Heart right ventricle (tissue), 16 donors: Measurements from ENCODE around the gene GTF2H1. TPM values are rescaled to one million over a fixed set of nuclear protein-coding genes. Genes with fewer than 3 reads are reported as not detected.

Source experiments
- ATAC-seq, 8 donors: fragments of 200-7000 bp; cut with Tn5 transposase; one replicate each; pipeline ENCODE4 v1.9.1; 2020; ENCODE audit warnings: mild to moderate bottlenecking in 8 of 8, moderate library complexity in 8 of 8, moderate number of reproducible peaks in 1 of 8
- DNase-seq, 2 donors: peaks; one replicate each; pipeline ENCODE4 v3.0.0-alpha.2; 2020
- H3K27ac ChIP-seq, 10 donors: fragments of 200-600 bp; sonication (generic) in 2 of 10; one replicate each; pipeline versions ENCODE4 v1.5.0 to v1.8.0; 2020 to 2022; ENCODE audit warnings: mild to moderate bottlenecking in 3 of 10
- H3K27me3 ChIP-seq, 7 donors: fragments of 200-600 bp; one replicate each; pipeline ENCODE4 v1.8.0; 2021 to 2022; ENCODE audit warnings: mild to moderate bottlenecking in 2 of 7
- H3K36me3 ChIP-seq, 9 donors: fragments of 200-600 bp; sonication (generic) in 1 of 9; one replicate each; pipeline versions ENCODE4 v1.5.0 to v1.8.0; 2020 to 2022; ENCODE audit warnings: mild to moderate bottlenecking in 2 of 9
- H3K4me1 ChIP-seq, 9 donors: fragments of 200-600 bp; sonication (generic) in 1 of 9; one replicate each; pipeline versions ENCODE4 v1.5.0 to v1.8.0; 2020 to 2022; ENCODE audit warnings: mild to moderate bottlenecking in 4 of 9
- H3K4me3 ChIP-seq, 10 donors: fragments of 200-600 bp; sonication (generic) in 2 of 10; one replicate each; pipeline versions ENCODE4 v1.5.0 to v1.8.0; 2020 to 2022; ENCODE audit warnings: mild to moderate bottlenecking in 7 of 10, moderate library complexity in 2 of 10
- H3K9me3 ChIP-seq, 11 donors: fragments of 200-600 bp in 10 of 11; sonication (generic) in 2 of 11; one replicate each; pipeline versions ENCODE4 v1.5.0 to v1.8.0; 2013 to 2022; ENCODE audit warnings: mild to moderate bottlenecking in 2 of 11, control low read depth in 1 of 11, moderate library complexity in 1 of 11
- CTCF ChIP-seq, 9 donors: fragments of 200-600 bp; sonication (generic) in 2 of 9; IDR thresholded peaks; one replicate each; pipeline versions ENCODE4 v1.5.0 to v1.8.0; 2021 to 2022; ENCODE audit warnings: antibody characterized with exemption in 9 of 9, mild to moderate bottlenecking in 5 of 9, moderate library complexity in 1 of 9
- WGBS, 2 donors: extraction: QIAGEN DNeasy Blood & Tissue Kit; methylation state at CpG; one replicate each; pipeline ENCODE4 v1.1.7; 2013; ENCODE audit warnings: inconsistent platforms in 1 of 2; 5-methylcytosine and 5-hydroxymethylcytosine counted together
- intact Hi-C, 10 donors: fragments of 100-400 bp; cut with DNase I; formaldehyde crosslinking; loops; one replicate each; pipeline versions ENCODE4 v1.11.1 to v1.14.2; 2022
- polyA plus RNA-seq, 2 donors: library from polyadenylated mRNA; stranded (reverse); fragments of 200-250 nt; gene quantifications; one replicate each; pipeline ENCODE4 v1.2.3, GENCODE V29; 2013
- total RNA-seq, 10 donors: library from RNA; stranded (reverse); fragmentation: NEBNext Ultra II Directional in 3 of 10; extraction: Animal tissue kit (Norgen Biotek cat#: 25700) in 3 of 10; gene quantifications; one replicate each; pipeline versions ENCODE4 v1.2.1 to v1.2.4, GENCODE V29; 2021 to 2023
- donor health status: Arrhythmogenic right ventricular cardiomyopathy.
- donor health status: ischemic (EF 13 %, LVEDD 7.1; RV severe dilation, severe dysfunction).
- donor health status: healthy with polysubstance abuse.
- donor health status: DM: no; HTN: yes; CAD: no.
- donor health status: DM: no; HTN: no; CAD: no.
- donor health status: ischemic (EF 25% LVEDD 6.9; RV normal size, moderate dysfunction).
- donor health status: ischemic (EF 25% LVEDD 5.7; RV mildly dilated, moderate dysfunction).
- donor health status: healthy.
- donor health status: DM: yes; HTN: yes; CAD: no.
- donor health status: Ischemic cardiomyopathy.
- donor health status: ischemic (EF 35%, LVEDD 5.7; RV mildly dilated, moderate dysfunction).
- donor health status: nonischemic (EF 11% LVEDD 7.7; RV severe dilation, severe dysfunction).
- donor health status: DM: yes; HTN: yes; CAD: no.
- donor health status: PGD.
- donor health status: ischemic (EF 29% LVEDD 5.4; RV normal size, mild dysfunction).
- donor health status: nonischemic (EF 23%, LVEDD 6.1; RV moderate dilation, normal function).

Gene GTF2H1
- total and polyA plus RNA-seq, 12 donors: 14.9 to 27.9 (median 24.3) TPM

GRCh38 chr11:18394275-18394927 lies 72.0 kb downstream of the GTF2H1 start, which contains the start of gene LDHA:
LDHA (plus strand) TSS chr11:18394563; CDS start chr11:18396843, 2,280 bp downstream.
- Histone ChIP-seq H3K4me3 (peak within 1 kb of the TSS; percentile 64 to 99 (median 91)), H3K9me3 (no peaks in the 10 kb centered on the region), H3K36me3 (peaks cover 0 to 31% (median 13%) of the 10 kb centered on the region in 9 donors), H3K4me1 (peaks cover 4 to 51% (median 14%) of the 10 kb centered on the region in 9 donors), H3K27me3 (no peaks in the 10 kb centered on the region), H3K27ac (peak within 1 kb of the TSS; percentile 88 to 100 (median 98))
- 0 to 1% methylated on average over 60 of the region's 60 CpGs for WGBS, 2 donors
- ATAC-seq (peak; percentile 87 to 94 (median 91)), DNase-seq (peak; percentile 98 to 99)
- no peak for TF ChIP-seq CTCF (IDR thresholded peaks at IDR 0.05)
- intact Hi-C loops: loop anchor here in 6 of 10 donors (1.0 to 10.0 kb wide), 4 partner anchors 10 to 130 kb away; partner anchors contain the start of genes GTF2H1 (in 5 of the 6), HPS5 (in 5 of the 6) and TSG101 (in 3 of the 6)

GRCh38 chr11:18394928-18395734 lies 72.8 kb downstream of the GTF2H1 start:
- intact Hi-C loops: loop anchor here in 8 of 10 donors (1.0 to 10.0 kb wide), 7 partner anchors 11 to 398 kb away; partner anchors contain the start of genes GTF2H1 (in 7 of the 8), HPS5 (in 7 of the 8) and TSG101 (in 3 of the 8)
- Histone ChIP-seq H3K36me3 (peaks cover 0 to 39% (median 18%) of the 10 kb centered on the region in 9 donors), H3K27ac (peak overlapping the region; percentile 88 to 100 (median 98)), H3K4me3 (peak overlapping the region; percentile 64 to 99 (median 91)), H3K4me1 (peaks cover 4 to 52% (median 14%) of the 10 kb centered on the region in 9 donors), H3K9me3 (no peaks in the 10 kb centered on the region), H3K27me3 (no peaks in the 10 kb centered on the region)
- DNase-seq: peak in 1 of 2 donors; percentile 21
- peak in 7 of 8 donors; percentile 0 to 20 (median 4) for ATAC-seq
- TF ChIP-seq CTCF (IDR thresholded peaks at IDR 0.05): no peak
- 0 to 1% methylated on average over 36 of the region's 36 CpGs for WGBS, 2 donors

- peak; percentile 97 to 99 for DNase-seq
- WGBS, 2 donors: 0 to 1% methylated on average over 46 of the region's 46 CpGs
- peaks cover 4 to 52% (median 14%) of the 10 kb centered on the region in 9 donors for H3K4me1 ChIP-seq
- H3K27me3 ChIP-seq: no peaks in the 10 kb centered on the region
- intact Hi-C loops: loop anchor here in 8 of 10 donors (1.0 to 10.0 kb wide), 8 partner anchors 12 to 399 kb away; partner anchors contain the start of genes GTF2H1 (in 8 of the 8), HPS5 (in 8 of the 8) and TSG101 (in 3 of the 8)
- H3K4me3 ChIP-seq: peak overlapping the region; percentile 64 to 99 (median 91)
- TF ChIP-seq CTCF (IDR thresholded peaks at IDR 0.05): no peak
- H3K9me3 ChIP-seq: no peaks in the 10 kb centered on the region
- peaks cover 0 to 46% (median 24%) of the 10 kb centered on the region in 9 donors for H3K36me3 ChIP-seq
- H3K27ac ChIP-seq: peak overlapping the region; percentile 88 to 100 (median 98)
- peak; percentile 90 to 96 (median 94) for ATAC-seq
Measured at GRCh38 chr11:18395735-18396504, 73.6 kb downstream of the GTF2H1 start.
